Measurements from ENCODE around the gene AVPR1B. TPM values are rescaled to one million over a fixed set of nuclear protein-coding genes. Genes with fewer than 3 reads are reported as not detected.

Gene AVPR1B
- total RNA-seq, 1 experiment from 2014 or later: not detected

GRCh38 chr1:206116873-206117150 is 376 bp downstream of the AVPR1B start:
- H3K4me2 ChIP-seq (ENCODE audit: low read depth, low read length, poor library complexity, severe bottlenecking): no peak overlapping the region

GRCh38 chr1:206116191-206116872 is 856 bp downstream of the AVPR1B start:
- H3K9me3 ChIP-seq (ENCODE audit: low read length): peaks cover 6% of the 10 kb centered on the region; the same call in 1 of the 2 replicates
- H3K79me2 ChIP-seq (ENCODE audit: low read length): no peaks in the 10 kb centered on the region
- H3K27me3 ChIP-seq (ENCODE audit: low read length): 0 out of 2 replicates have a peak, but pooled peaks cover 2% of the 10 kb centered on the region
- H3K4me1 ChIP-seq (ENCODE audit: low read length): no peaks in the 10 kb centered on the region
- no peak overlapping the region for H3K4me2 ChIP-seq (ENCODE audit: low read depth, low read length, poor library complexity, severe bottlenecking)
- no peaks in the 10 kb centered on the region for H4K20me1 ChIP-seq (ENCODE audit: insufficient read depth, low read depth, low read length)
- H3K4me3 ChIP-seq (ENCODE audit: low read length): no peak overlapping the region
- no peak overlapping the region for H3K9ac ChIP-seq (ENCODE audit: low read length)
- H3K9me2 ChIP-seq (replicated peaks; ENCODE audit: insufficient read depth, low read length): no peaks in the 10 kb centered on the region
- no peaks in the 10 kb centered on the region; the same call in 1 of the 2 replicates for H3K36me3 ChIP-seq (ENCODE audit: insufficient read depth, low read length)
- no peak for DNase-seq
- no peak overlapping the region for H2AFZ ChIP-seq (ENCODE audit: low read length)
- no peak overlapping the region for H3K27ac ChIP-seq (ENCODE audit: low read length)

More at GRCh38 chr1:206116873-206117150, 376 bp downstream of the AVPR1B start:
- H3K4me1 ChIP-seq (ENCODE audit: low read length): no peaks in the 10 kb centered on the region
- H3K27ac ChIP-seq (ENCODE audit: low read length): no peak overlapping the region
- H3K9me3 ChIP-seq (ENCODE audit: low read length): peaks cover 9% of the 10 kb centered on the region; the same call in 1 of the 2 replicates
- H3K27me3 ChIP-seq (ENCODE audit: low read length): 0 out of 2 replicates have a peak, but pooled peaks cover 2% of the 10 kb centered on the region
- no peaks in the 10 kb centered on the region for H4K20me1 ChIP-seq (ENCODE audit: insufficient read depth, low read depth, low read length)
- no peak overlapping the region for H3K9ac ChIP-seq (ENCODE audit: low read length)
- H3K79me2 ChIP-seq (ENCODE audit: low read length): no peaks in the 10 kb centered on the region
- H3K9me2 ChIP-seq (replicated peaks; ENCODE audit: insufficient read depth, low read length): no peaks in the 10 kb centered on the region
- H3K36me3 ChIP-seq (ENCODE audit: insufficient read depth, low read length): no peaks in the 10 kb centered on the region; the same call in 1 of the 2 replicates
- no peak for DNase-seq
- H2AFZ ChIP-seq (ENCODE audit: low read length): no peak overlapping the region
- no peak overlapping the region for H3K4me3 ChIP-seq (ENCODE audit: low read length)

GRCh38 chr1:206115791-206116190 is 1.4 kb downstream of the AVPR1B start:
- H3K9ac ChIP-seq (ENCODE audit: low read length): no peak overlapping the region
- no peaks in the 10 kb centered on the region for H4K20me1 ChIP-seq (ENCODE audit: insufficient read depth, low read depth, low read length)
- DNase-seq: no peak
- H3K36me3 ChIP-seq (ENCODE audit: insufficient read depth, low read length): no peaks in the 10 kb centered on the region; the same call in 1 of the 2 replicates
- H3K27me3 ChIP-seq (ENCODE audit: low read length): 0 out of 2 replicates have a peak, but pooled peaks cover 2% of the 10 kb centered on the region
- no peak overlapping the region for H2AFZ ChIP-seq (ENCODE audit: low read length)
- H3K9me2 ChIP-seq (replicated peaks; ENCODE audit: insufficient read depth, low read length): no peaks in the 10 kb centered on the region
- no peaks in the 10 kb centered on the region for H3K4me1 ChIP-seq (ENCODE audit: low read length)
- peaks cover under 1% of the 10 kb centered on the region; the same call in 1 of the 2 replicates for H3K9me3 ChIP-seq (ENCODE audit: low read length)
- H3K4me3 ChIP-seq (ENCODE audit: low read length): no peak overlapping the region
- no peak overlapping the region for H3K4me2 ChIP-seq (ENCODE audit: low read depth, low read length, poor library complexity, severe bottlenecking)
- H3K27ac ChIP-seq (ENCODE audit: low read length): no peak overlapping the region
- H3K79me2 ChIP-seq (ENCODE audit: low read length): no peaks in the 10 kb centered on the region

- H3K36me3 ChIP-seq (ENCODE audit: insufficient read depth, low read length): no peaks in the 10 kb centered on the region
- H3K4me3 ChIP-seq (ENCODE audit: low read length): no peak overlapping the region
- no peak overlapping the region for H2AFZ ChIP-seq (ENCODE audit: low read length)
- H3K9me3 ChIP-seq (ENCODE audit: low read length): no peaks in the 10 kb centered on the region
- no peak overlapping the region for H3K9ac ChIP-seq (ENCODE audit: low read length)
- H3K9me2 ChIP-seq (replicated peaks; ENCODE audit: insufficient read depth, low read length): no peaks in the 10 kb centered on the region
- H3K27me3 ChIP-seq (ENCODE audit: low read length): 0 out of 2 replicates have a peak, but pooled peaks cover 2% of the 10 kb centered on the region
- no peaks in the 10 kb centered on the region for H3K4me1 ChIP-seq (ENCODE audit: low read length)
- no peaks in the 10 kb centered on the region for H3K79me2 ChIP-seq (ENCODE audit: low read length)
- no peak for DNase-seq
- H3K27ac ChIP-seq (ENCODE audit: low read length): no peak overlapping the region
- H3K4me2 ChIP-seq (ENCODE audit: low read depth, low read length, poor library complexity, severe bottlenecking): no peak overlapping the region
- no peaks in the 10 kb centered on the region for H4K20me1 ChIP-seq (ENCODE audit: insufficient read depth, low read depth, low read length)
These were observed 2.2 kb downstream of the AVPR1B start for GRCh38 chr1:206114692-206115640.

GRCh38 chr1:206112600-206113301 is 4.4 kb downstream of the AVPR1B start:
- H2AFZ ChIP-seq (ENCODE audit: low read length): no peak overlapping the region
- no peak overlapping the region for H3K4me2 ChIP-seq (ENCODE audit: low read depth, low read length, poor library complexity, severe bottlenecking)
- H3K4me3 ChIP-seq (ENCODE audit: low read length): no peak overlapping the region
- DNase-seq: no peak
- no peak overlapping the region for H3K27ac ChIP-seq (ENCODE audit: low read length)
- H3K4me1 ChIP-seq (ENCODE audit: low read length): no peaks in the 10 kb centered on the region
- no peaks in the 10 kb centered on the region for H3K79me2 ChIP-seq (ENCODE audit: low read length)
- no peaks in the 10 kb centered on the region for H4K20me1 ChIP-seq (ENCODE audit: insufficient read depth, low read depth, low read length)
- no peaks in the 10 kb centered on the region for H3K27me3 ChIP-seq (ENCODE audit: low read length)
- H3K36me3 ChIP-seq (ENCODE audit: insufficient read depth, low read length): no peaks in the 10 kb centered on the region
- H3K9me2 ChIP-seq (replicated peaks; ENCODE audit: insufficient read depth, low read length): no peaks in the 10 kb centered on the region
- H3K9me3 ChIP-seq (ENCODE audit: low read length): no peaks in the 10 kb centered on the region
- H3K9ac ChIP-seq (ENCODE audit: low read length): no peak overlapping the region

GRCh38 chr1:206111271-206111927 is 5.8 kb downstream of the AVPR1B start:
- no peak for DNase-seq
- H4K20me1 ChIP-seq (ENCODE audit: insufficient read depth, low read depth, low read length): no peaks in the 10 kb centered on the region
- H3K27ac ChIP-seq (ENCODE audit: low read length): no peak overlapping the region
- H3K9ac ChIP-seq (ENCODE audit: low read length): no peak overlapping the region
- no peaks in the 10 kb centered on the region for H3K79me2 ChIP-seq (ENCODE audit: low read length)
- no peak overlapping the region for H2AFZ ChIP-seq (ENCODE audit: low read length)
- no peaks in the 10 kb centered on the region for H3K27me3 ChIP-seq (ENCODE audit: low read length)
- no peaks in the 10 kb centered on the region for H3K4me1 ChIP-seq (ENCODE audit: low read length)
- H3K9me2 ChIP-seq (replicated peaks; ENCODE audit: insufficient read depth, low read length): no peaks in the 10 kb centered on the region
- H3K36me3 ChIP-seq (ENCODE audit: insufficient read depth, low read length): no peaks in the 10 kb centered on the region
- no peak overlapping the region for H3K4me2 ChIP-seq (ENCODE audit: low read depth, low read length, poor library complexity, severe bottlenecking)
- H3K4me3 ChIP-seq (ENCODE audit: low read length): no peak overlapping the region
- no peaks in the 10 kb centered on the region for H3K9me3 ChIP-seq (ENCODE audit: low read length)

- Histone ChIP-seq H3K36me3 (ENCODE audit: insufficient read depth, low read length) (no peaks in the 10 kb centered on the region), H3K4me1 (ENCODE audit: low read length) (no peaks in the 10 kb centered on the region), H4K20me1 (ENCODE audit: insufficient read depth, low read depth, low read length) (no peaks in the 10 kb centered on the region), H3K4me2 (ENCODE audit: low read depth, low read length, poor library complexity, severe bottlenecking) (no peak overlapping the region), H3K27me3 (ENCODE audit: low read length) (no peaks in the 10 kb centered on the region), H3K27ac (ENCODE audit: low read length) (no peak overlapping the region), H2AFZ (ENCODE audit: low read length) (no peak overlapping the region), H3K9ac (ENCODE audit: low read length) (no peak overlapping the region), H3K9me3 (ENCODE audit: low read length) (no peaks in the 10 kb centered on the region), H3K4me3 (ENCODE audit: low read length) (no peak overlapping the region), H3K79me2 (ENCODE audit: low read length) (no peaks in the 10 kb centered on the region), H3K9me2 (replicated peaks; ENCODE audit: insufficient read depth, low read length) (no peaks in the 10 kb centered on the region)
- DNase-seq: no peak
These were observed 6.4 kb downstream of the AVPR1B start for GRCh38 chr1:206110820-206111219.
